ENCODE data around the gene RCAN3. TPM values are rescaled to one million over a fixed set of nuclear protein-coding genes. Genes with fewer than 3 reads are reported as not detected.

The RCAN3 gene
- total RNA-seq, 4 donors from 2014 or later = 5.4 to 15.7 (median 9.3) TPM

- no peak overlapping the region for H3K27ac ChIP-seq
- TF ChIP-seq POLR2A (IDR thresholded peaks at IDR 0.05) = no peak
- no peak for TF ChIP-seq CTCF (IDR thresholded peaks at IDR 0.05)
- H3K27me3 ChIP-seq = no peaks in the 10 kb centered on the region
- no peaks in the 10 kb centered on the region for H3K9me3 ChIP-seq
- no peak overlapping the region for H3K4me3 ChIP-seq
- no peaks in the 10 kb centered on the region for H3K36me3 ChIP-seq
- no peak for DNase-seq
- peaks cover 0 to 8% (median 0%) of the 10 kb centered on the region in 4 donors for H3K4me1 ChIP-seq
Measured at GRCh38 chr1:24476571-24476970, 26.1 kb upstream of the RCAN3 start.

DNA sequence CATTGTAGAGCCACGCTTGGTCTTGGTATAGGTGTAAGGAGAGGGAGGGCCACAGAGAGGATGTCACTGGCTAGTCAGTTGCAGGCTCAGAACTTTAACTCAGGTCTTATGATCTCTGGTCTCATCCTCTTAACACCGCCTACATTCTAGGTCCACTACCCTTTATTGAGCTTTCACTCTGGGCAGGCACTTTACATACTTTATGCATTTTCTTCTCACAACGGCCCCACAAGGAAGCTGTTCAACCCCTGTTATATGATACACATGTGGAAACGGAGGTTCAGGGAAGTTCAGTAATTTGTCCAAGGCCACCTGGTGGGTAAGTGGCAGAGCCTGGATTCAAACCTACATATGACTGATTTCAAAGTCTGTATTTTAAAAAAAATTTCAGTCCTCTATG, 25.3 kb upstream of the RCAN3 start:
- Histone ChIP-seq H3K36me3 (no peaks in the 10 kb centered on the region), H3K4me1 (peaks cover 0 to 14% (median 0%) of the 10 kb centered on the region in 4 donors), H3K27ac (no peak overlapping the region), H3K9me3 (no peaks in the 10 kb centered on the region), H3K27me3 (no peaks in the 10 kb centered on the region), H3K4me3 (no peak overlapping the region)
- TF ChIP-seq POLR2A (IDR thresholded peaks at IDR 0.05) = no peak
- TF ChIP-seq CTCF (IDR thresholded peaks at IDR 0.05) = no peak
- DNase-seq = no peak

DNA sequence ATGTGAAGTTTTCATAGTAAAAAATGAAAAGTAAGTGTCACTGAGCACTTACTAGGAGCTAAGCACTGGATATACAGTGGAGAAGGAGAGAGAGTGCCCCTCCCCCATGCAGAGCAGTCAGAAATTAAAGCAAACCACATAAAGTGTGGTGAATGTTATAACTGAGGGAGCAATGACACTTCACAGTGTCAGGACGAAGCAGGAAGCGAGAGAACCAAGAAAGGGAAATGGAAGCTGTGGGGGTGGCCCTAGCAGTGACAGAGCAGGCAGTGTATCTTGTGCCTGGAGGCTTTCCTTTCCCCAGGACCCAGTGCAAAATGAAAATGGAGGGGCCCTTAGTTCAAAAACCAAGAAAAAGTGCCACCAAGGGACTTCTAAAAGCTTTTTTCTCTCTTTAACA, 21.5 kb upstream of the RCAN3 start:
- H3K36me3 ChIP-seq = no peaks in the 10 kb centered on the region
- H3K4me1 ChIP-seq = peaks cover 0 to 14% (median 0%) of the 10 kb centered on the region in 4 donors
- no peak for TF ChIP-seq CTCF (IDR thresholded peaks at IDR 0.05)
- peak in 2 of 3 donors; percentile 69 to 78 for DNase-seq
- H3K27me3 ChIP-seq = no peaks in the 10 kb centered on the region
- no peaks in the 10 kb centered on the region for H3K9me3 ChIP-seq
- H3K27ac ChIP-seq = peak overlapping the region in 3 of 4 donors; percentile 30 to 61 (median 56)
- no peak overlapping the region for H3K4me3 ChIP-seq

DNA sequence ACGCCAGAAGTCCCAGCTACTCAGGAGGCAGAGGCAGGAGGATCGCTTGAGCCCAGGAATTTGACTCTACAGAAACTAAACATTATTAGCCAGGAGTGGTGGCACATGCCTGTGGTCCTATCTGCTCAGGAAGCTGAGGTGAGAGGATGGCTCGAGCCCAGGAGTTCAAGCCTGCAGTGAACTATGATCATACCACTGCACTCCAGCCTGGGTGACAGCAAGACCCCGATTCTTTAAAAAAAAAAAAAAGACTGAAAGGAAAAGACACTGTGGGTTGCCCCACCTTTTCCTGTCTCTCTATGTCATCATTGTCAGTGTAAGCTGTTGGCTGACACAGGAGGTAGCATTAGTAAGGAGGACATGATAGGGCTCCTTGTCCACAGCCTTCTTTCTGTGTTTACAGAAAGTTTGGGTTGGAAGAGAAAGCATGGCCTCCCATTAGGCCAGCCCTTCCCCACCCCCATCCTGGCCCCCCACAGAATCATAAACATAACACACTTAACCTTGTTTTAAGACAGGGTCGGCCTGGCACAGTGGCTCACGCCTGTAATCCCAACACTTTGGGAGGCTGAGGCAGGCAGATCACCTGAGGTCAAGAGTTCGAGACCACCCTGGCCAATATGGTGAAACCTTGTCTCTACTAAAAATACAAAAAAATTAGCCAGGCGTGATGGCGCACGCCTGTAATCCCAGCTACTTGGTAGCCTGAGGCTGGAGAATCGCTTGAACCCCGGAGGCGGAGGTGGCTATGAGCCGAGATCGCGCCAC, 20.6 kb upstream of the RCAN3 start:
- H3K36me3 ChIP-seq = no peaks in the 10 kb centered on the region
- peak in 1 of 3 donors; percentile 29 for DNase-seq
- no peaks in the 10 kb centered on the region for H3K9me3 ChIP-seq
- H3K27me3 ChIP-seq = no peaks in the 10 kb centered on the region
- peaks cover 0 to 14% (median 0%) of the 10 kb centered on the region in 4 donors for H3K4me1 ChIP-seq
- no peak for TF ChIP-seq POLR2A (IDR thresholded peaks at IDR 0.05)
- no peak for TF ChIP-seq CTCF (IDR thresholded peaks at IDR 0.05)
- no peak overlapping the region for H3K4me3 ChIP-seq
- peak overlapping the region; percentile 14 to 61 (median 45) for H3K27ac ChIP-seq

DNA sequence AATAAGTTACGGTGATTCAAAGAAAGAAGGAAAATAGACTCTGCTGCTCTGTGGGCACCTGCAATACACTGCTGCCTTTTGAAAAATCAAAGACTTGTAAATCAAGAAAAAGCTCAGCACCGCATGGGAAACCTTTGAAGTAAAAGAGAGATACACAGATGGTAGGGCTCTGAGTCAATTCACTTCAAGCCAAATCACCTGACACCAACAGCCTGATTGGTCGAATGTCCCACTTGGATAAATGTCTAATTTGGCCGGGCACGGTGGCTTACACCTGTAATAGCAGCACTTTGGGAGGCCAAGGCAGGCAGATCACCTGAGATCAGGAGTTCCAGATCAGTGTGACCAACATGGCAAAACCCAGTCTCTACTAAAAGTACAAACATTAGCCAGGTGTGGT, 19.2 kb upstream of the RCAN3 start:
- Histone ChIP-seq H3K4me3 (no peak overlapping the region), H3K9me3 (no peaks in the 10 kb centered on the region), H3K27ac (no peak overlapping the region), H3K27me3 (no peaks in the 10 kb centered on the region), H3K4me1 (peaks cover 0 to 14% (median 0%) of the 10 kb centered on the region in 4 donors), H3K36me3 (no peaks in the 10 kb centered on the region)
- DNase-seq = no peak
- TF ChIP-seq POLR2A (IDR thresholded peaks at IDR 0.05) (no peak), CTCF (IDR thresholded peaks at IDR 0.05) (no peak)

Data from Peyer's patch (tissue), 4 donors.